GM19397 (cell line): ENCODE measurements around the gene PKDREJ.
"Not testable (repeated sequence)": the region's sequence is repeated elsewhere in the genome, so short reads cannot be mapped to it uniquely, and the experiment has no call there.

Experiments used
- ATAC-seq: cut with Tn5 transposase; IDR thresholded peaks from one replicate; pipeline ENCODE4 v1.9.1; 2021; ENCODE audit warnings: mild to moderate bottlenecking, moderate library complexity; ENCODE audit not compliant: unreplicated experiment

The PKDREJ gene, protein sequence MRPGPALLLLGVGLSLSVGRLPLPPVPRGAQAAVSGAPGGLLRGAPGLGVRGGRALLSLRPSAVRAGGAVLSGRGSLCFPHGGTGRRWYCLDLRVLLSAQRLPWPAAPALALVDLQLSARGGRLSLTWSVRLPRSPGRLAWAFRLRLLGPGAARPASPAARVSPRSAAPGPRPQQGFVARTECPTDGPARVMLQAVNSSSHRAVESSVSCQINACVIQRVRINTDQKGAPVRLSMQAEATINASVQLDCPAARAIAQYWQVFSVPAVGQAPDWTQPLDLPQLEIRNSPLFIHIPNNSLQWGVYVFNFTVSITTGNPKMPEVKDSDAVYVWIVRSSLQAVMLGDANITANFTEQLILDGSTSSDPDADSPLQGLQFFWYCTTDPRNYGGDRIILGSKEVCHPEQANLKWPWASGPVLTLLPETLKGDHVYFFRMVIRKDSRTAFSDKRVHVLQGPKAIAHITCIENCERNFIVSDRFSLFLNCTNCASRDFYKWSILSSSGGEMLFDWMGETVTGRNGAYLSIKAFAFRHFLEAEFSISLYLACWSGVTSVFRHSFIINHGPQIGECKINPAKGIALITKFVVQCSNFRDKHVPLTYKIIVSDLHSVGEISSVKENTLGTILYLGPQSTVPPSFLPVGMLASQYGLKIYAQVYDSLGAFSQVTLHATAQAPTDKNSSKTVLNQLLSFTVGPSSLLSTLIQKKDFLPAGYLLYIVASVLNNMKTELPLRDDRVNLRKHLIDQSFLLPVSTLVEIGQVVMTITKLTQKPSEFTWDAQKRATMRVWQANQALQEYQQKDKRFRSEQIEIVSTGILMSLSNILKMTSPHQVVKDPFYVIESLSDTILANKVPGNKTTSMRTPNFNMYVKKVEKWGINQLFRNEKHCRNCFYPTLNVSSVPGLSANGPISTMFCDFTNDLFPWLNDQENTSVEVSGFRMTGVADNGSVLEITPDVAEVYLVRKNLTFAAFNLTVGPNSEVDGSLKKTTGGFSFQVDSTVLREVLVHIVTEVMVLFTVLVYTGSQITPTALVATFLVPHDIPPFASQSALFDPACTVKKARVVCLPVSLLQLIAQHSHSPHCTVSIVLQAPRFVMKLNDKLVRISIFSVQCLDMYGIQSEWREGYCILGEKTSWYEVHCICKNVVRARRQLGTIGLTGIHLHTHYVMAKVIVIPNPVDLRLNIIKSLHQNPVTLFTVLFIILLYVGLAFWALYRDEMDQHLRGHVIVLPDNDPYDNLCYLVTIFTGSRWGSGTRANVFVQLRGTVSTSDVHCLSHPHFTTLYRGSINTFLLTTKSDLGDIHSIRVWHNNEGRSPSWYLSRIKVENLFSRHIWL (N-terminal part only)

DNA sequence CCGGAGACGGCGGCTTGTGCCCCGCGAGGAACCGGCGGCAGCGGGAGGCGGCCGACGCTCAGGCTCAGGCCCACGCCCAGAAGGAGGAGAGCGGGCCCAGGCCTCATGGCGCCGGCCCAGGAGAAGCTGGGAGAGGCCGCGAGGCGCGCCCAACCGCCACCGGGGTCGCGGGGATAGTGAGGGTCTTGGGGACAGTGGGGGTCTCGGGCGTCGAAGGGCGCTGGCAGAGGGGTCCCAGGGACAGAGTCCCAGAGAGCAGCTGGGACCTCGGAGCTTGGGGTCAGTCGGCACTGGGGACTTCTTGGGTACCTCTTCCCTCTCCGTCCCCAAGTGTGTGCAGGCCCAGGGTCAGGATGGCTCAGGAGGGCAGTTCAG is at the start of gene PKDREJ:
TSS of gene PKDREJ (minus strand) at position 128 of the 375 bp plus-strand sequence. CDS start at position 107, 21 bp downstream.
- no peak for ATAC-seq

DNA sequence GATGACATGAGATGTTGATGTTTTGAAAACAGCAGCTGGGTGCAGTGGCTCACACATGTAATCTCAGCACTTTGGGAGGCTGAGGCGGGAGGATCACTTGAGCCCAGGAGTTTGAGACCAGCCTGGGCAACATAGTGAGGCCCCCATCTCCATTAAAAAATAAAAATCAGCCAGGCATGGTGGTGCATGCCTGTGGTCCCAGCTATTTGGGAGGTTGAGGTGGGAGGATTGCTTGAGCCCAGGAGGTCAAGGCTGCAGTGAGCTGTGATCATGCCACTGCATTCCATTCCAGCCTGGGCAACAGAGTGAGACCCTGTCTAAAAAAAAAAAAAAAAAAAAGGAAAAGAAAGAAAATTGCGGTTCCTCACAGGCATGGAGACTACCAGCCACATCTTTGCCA is 49.7 kb upstream of the PKDREJ start:
- not testable (repeated sequence) for ATAC-seq

DNA sequence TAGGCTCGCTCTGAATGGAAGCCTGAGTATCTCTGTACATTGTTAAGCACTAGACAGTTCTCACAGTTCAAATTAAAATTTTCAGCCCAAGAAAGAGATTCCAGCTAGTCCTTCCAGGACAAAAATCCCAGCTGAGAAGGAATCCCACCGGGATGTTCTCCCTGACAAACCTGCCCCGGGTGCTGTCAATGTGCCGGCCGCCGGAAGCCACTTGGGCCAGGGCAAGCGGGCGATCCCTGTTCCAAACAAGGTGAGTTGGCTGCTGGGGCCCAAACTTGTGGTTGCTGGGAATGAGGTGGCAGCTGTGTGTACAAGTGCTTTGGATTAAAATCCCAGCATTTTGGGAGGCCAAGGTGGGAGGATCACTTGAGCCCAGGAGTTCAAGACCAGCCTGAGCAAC is 48.9 kb upstream of the PKDREJ start:
- no peak for ATAC-seq

DNA sequence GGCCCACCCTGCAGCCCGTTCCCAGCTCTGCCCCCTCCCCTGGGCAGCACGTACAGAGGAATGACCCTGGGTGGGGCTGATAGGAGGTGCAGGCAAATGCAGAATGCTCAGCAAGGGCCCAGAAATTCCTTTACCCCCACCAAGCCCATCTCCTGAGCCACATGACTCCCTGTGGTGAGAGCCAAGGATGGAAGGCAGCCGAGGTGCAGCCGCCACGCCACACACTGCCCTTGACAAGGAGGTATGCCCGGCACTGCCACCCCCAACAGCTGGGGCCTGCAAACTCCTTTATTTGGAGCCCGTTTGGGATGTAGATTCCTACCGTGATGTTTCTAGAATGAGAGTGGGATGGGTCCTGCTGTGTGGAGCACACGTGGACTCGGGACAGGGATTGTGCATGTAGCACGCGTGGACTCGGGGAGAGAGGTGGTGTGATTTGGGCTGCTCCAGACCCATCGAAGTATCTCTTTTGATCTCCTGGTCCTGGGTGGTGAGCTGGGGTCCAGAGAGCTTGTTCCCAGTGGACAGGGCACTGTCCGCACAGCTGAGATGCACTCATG is 46.5 kb upstream of the PKDREJ start:
- no peak for ATAC-seq

DNA sequence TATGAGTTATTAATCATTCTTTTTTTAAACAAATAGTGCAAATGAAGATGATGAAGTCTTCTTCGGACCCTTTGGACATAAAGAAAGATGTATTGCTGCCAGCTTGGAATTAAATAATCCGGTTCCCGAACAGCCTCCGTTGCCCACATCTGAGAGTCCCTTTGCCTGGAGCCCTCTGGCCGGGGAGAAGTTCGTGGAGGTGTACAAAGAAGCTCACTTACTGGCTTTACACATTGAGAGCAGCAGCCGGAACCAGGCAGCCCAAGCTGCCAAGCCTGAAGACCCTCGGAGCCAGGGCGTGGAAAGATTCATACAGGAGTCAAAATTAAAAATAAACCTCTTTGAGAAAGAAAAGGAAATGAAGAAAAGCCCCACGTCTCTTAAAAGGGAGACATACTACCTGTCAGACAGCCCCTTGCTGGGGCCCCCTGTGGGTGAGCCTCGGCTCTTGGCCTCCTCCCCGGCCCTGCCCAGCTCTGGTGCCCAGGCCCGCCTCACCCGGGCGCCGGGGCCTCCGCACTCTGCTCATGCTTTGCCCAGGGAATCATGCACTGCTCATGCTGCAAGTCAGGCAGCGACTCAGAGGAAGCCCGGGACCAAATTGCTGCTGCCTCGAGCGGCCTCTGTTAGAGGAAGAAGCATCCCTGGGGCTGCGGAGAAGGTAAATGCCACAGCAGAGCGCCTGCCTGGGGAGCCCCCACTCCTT is 45.3 kb upstream of the PKDREJ start:
- no peak for ATAC-seq

DNA sequence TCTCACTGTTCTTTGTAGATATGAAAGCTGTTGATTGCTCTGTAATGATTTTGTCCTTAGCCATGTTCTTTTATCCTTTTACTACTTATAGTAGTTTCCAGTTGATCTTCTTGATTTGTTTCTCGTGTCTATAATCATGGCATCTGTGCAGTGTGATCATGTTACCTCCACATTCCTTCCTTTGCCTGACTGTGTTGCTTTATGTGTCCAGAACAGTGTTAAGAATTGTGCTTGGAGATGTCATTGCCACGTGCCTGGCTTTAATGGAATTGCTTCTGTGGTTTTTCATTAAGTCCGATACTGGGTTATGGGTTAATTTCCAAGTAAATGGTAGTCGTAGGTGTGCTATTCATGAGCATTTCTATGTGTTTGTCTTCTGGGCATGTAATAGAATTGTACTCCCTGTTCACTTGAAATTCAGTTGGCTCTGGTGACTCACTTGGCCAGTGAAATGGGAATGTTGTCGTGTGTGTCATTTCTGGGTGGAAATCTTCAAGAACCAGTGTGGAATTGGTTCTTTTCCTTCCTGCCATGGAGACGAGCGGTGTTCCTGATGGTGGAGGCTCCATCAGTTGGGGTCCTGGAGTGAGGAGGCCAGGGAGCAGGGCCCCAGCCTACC is 40.3 kb upstream of the PKDREJ start:
- ATAC-seq = no peak

DNA sequence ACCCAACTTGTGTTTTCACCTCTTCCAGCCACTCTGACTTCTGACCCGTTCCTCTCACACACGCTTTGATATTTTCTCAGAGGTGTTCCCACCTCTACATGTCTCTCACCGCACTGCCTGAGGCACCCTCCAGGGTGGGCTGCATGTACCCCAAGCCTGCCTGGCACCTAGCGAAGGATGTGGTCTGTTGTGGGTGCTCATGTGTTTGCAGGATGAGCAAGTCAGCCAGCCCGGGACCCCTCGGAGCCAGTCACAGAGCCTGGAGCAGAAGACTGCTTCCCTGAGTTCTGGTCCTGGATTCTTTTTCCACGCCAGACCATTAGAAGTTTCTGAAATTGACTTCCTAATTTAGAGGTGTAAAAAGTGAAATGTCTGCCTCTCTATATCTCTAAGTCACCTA is 37.3 kb upstream of the PKDREJ start:
- no peak for ATAC-seq

DNA sequence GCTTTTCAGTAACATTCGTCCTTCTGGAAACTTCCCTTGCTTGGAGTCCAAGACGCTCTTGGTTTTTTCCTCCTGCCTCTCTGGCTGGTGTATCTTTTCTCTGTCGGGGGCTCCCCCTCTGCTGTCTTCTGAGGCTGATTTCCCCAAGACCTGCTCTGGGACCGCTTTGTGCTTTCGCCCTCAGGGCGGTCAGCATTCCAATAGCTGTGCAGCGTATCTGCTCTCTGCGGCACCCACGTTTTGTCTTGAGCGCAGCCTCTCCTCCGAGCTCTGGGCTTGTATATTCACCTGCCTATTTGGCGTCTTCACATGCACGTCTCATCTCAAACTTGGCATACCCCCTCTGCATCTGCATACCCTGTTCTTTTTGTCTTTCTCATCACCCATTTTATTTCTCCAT is 36.0 kb upstream of the PKDREJ start:
- ATAC-seq = no peak

DNA sequence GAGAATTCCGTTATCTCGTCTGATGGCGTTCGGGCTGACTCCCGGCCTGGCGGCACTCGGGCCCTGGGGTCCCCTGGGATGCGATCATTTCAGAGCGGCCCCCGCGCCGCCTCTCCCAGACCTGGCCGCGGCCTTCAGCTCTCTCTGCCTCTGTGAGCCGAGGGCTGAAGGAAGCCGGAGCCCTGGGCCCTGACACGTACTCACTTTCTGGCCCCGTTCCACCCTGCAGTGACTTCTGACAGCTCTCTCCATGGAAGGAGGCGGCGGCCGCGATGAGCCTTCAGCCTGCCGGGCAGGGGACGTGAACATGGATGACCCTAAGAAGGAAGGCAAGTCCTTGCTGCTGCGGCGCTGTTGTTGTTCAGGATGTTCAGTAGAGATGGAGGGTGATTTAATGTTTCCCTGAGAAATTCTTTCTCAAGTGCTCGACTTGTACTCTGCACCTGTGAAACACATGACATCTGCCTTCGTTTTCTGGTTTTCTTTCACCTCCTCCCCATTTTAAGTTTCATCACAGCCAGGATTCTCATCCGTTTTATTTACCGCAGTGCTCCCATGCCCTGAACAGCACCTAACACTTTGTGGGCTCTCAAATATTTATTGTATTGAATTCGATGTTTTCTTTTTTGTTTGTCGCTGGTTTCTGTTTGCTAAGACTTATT is 34.1 kb upstream of the PKDREJ start:
- no peak for ATAC-seq

DNA sequence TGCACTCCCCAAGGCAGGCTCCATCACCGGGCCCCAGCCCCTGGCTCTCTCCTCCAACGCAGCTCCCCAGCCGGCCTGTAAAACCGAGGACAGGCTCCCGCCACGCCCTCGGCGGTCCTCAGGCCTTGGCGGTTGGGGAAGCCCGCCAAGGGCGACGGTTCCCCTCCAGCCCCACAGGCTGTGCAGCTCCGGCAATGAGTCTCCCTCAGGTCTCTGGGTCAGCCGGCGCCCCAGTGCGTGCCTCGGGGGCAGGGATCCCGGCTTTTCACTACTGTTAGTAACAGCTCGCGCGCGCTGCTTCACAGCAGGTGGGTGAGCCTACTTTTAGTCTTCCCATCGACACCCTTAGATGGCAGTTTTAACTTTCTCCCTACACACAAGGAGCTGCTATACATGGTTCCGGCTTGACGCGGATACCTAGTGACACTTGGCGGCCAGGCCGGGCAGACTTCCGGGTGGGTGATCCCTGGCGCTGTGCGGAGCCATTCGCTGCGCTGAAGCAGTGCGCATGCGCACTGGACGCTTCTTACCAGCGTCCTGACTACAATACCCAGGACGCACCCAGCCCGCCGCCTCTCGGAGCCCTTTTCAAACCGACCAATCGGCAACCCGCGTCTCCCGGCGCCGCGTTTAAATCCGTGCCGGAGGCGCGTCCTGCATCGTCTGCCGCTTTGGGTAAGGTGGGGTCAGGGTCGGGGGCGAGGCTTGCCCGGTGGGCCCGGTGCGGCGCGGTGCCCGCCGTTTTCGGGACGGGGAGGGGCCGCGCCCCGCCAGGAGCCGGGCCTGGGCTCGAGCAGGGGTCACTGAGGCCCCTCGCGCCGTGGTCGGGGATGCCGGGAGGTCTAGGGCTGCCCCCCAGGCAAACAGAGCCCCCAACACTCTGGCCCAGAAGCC is 33.4 kb upstream of the PKDREJ start, which contains the start of gene GTSE1:
TSS of gene GTSE1 (plus strand) at position 614 of the 894 bp plus-strand sequence. CDS start 531 bp downstream, outside the sequence.
- peak; percentile 91 for ATAC-seq

DNA sequence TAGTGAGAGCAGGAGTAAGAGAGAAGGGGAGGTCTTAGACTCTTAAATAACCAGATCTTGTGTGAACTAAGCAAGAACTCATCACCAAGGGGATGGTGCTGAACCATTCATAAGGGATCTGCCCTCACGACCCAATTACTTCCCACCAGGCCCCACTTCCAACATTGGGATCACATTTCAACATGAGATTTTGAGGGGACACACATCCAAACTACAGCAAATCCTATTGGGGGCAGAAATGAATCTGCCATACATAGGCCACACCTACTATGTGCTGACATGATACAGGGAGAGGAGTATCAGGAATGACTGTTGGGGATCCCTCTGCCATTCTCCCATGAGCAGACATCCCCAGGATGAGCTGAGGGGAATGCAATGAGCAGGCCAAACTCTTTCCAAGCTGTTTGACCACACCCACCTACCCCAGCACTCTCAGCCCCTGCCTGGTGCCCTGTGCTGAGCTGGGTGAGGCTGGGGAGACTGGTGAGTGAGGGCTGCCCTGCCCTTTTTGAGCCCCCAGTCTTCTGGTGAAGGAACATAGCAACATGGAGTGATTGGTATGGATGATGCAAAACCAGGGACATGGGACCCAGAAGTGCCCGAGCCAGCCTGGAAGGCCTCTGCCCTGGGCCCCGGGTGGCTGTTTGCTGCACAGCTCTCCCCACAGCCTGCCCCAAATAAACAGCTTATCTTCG is 32.3 kb upstream of the PKDREJ start:
- no peak for ATAC-seq

DNA sequence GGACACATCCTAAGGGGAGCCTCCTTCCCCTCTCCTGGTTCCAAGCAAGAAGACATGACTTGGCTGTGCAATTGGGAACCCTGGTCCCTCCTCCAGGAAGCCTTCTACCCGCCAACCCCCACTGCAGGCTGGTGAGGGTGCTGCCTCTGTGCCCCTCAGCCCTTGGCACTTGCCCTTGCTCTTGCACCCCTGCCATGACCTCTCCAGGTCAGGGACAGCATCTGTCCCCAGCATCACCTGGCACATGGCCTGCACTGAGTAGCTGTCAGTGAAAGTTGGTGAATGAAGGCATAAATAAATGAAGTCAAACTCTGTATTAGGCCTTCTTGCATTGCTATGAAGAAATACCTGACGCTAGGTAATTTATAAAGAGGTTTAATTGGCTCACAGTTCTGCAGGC is 31.6 kb upstream of the PKDREJ start:
- no peak for ATAC-seq

DNA sequence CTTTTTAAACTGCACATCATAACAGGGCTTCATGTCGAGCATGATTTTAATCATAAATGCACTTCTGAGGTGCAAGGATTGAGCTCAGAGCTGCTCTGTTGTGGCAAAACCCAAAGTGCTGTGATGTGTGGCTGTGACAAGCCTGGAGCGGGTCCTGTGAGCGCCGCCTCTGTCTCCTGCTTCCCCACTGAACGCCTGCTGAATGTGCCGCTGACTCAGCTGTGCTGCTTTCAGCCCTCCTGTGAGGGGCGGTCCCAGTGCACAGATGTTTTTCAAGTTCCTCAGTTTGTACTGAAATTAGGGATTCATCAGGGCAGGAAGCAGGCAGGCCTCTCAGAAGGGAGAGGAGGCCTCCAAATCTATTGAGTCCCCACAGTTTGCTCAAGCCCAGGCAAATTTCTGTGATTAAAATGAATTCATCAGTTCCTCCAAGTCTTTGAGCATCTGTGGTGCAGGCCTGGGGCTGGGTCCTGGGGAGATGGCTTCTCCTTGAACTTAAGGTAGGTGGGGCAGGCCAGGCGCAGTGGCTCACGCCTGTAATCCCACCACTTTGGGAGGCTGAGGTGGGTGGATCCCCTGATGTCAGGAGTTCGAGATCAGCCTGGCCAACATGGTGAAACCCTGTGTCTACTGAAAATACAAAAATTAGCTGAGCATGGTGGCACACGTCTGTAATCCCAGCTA is 30.6 kb upstream of the PKDREJ start:
- ATAC-seq = no peak

DNA sequence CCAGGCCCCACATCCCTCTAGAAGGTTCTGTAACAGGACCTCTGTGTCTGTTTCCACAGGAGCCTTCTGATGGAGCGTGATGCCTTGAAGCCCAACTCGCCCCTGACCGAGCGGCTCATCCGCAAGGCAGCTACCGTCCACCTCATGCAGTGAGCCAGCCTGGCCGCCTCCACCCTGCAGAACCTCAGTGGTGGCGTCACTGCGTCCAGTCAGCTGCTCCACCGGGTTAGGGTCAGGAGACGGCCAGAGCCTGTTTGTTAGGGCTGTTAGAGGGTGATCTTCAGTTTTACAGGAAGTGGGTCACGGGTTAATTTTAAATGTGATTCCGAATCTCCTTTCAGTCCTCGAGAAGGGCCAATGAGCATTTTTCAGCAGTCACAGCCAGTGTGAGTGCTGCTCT is 29.6 kb upstream of the PKDREJ start:
- ATAC-seq = no peak

DNA sequence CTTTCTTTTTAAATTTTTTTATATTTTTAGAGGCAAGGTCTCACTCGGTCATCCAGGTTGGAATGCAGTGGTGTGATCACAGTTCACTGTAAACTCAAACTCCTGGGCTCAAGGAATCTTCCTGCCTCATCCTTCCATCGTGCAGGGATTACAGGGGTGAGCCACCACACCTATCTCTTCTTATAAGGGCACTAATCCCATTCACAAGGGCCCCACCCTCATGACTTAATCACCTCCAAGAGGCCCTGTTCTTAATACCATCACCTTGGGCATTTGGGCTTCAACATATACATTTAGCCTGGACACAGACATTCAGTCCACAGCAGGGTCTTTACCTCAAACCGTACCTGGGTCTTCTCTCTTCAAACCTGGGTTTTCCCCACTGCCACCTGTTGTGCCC is 29.0 kb upstream of the PKDREJ start:
- no peak for ATAC-seq

DNA sequence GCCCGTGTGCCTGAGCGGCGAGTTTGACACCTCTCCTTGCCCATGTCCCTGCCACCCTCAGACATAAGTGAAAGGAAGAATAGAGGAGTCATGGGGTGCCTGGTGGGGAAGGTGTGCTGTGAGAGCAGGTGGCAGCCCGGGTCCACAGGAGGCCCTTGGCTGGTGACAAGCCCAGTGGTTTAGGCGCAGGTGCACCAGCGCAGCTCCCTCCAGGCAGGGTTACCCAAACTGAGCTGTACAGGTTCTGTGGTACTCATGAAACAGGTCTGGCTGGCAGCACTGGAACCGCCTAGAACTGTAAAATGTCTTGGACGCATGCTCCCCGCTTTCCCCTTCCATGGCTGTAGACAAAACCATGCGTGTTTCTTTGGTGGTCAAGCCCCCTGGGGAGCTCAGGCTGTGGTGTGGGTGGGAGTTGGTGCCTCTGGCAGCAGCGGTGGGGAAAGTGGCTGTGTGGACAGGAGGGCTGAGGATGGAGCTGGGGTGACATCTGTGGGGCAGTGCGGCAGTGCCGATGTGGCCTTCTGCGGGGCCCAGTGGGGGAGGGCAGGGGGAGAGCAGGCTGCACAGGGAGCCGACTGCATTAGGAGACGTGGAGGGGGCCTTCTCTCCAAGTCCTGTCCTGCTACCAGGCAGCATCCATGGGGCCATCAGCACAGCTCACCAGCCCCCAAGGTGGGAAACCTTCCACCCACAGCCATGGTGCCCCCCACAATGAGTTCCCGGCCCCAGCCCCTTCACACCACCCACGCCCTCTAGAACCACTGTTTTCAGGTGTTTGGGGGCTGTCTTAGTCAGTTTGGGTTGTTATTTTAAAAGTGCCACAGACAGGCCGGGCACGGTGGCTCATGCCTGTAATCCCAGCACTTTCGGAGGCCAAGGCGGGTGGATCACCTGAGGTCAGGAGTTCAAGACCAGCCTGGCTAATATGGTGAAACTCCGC is 28.0 kb upstream of the PKDREJ start:
- ATAC-seq = no peak
